ENCODE results near the gene MEIS1.

Gene MEIS1

GRCh38 chr2:66547887-66548286 is 113.0 kb downstream of the MEIS1 start:
- Histone ChIP-seq H3K27ac (no peak overlapping the region), H3K4me3 (no peak overlapping the region)

- Histone ChIP-seq H3K27ac (no peak overlapping the region), H3K4me3 (no peak overlapping the region)
Measured at GRCh38 chr2:66548422-66548821, 113.5 kb downstream of the MEIS1 start.

GRCh38 chr2:66550826-66551225 is 115.9 kb downstream of the MEIS1 start:
- H3K27ac ChIP-seq: no peak overlapping the region
- H3K4me3 ChIP-seq: no peak overlapping the region

GRCh38 chr2:66553370-66553769 is 118.4 kb downstream of the MEIS1 start:
- no peak overlapping the region for H3K27ac ChIP-seq
- H3K4me3 ChIP-seq: no peak overlapping the region

GRCh38 chr2:66555091-66555490 is 120.2 kb downstream of the MEIS1 start:
- H3K27ac ChIP-seq: peak overlapping the region in 2 of 21 experiments; percentile 51 to 62
- H3K4me3 ChIP-seq: no peak overlapping the region

GRCh38 chr2:66555501-66556324 is 120.8 kb downstream of the MEIS1 start:
- Histone ChIP-seq H3K27ac (peak overlapping the region in 8 of 21 experiments; percentile 4 to 62 (median 34)), H3K4me3 (peak overlapping the region in 3 of 7 experiments; percentile 5 to 8 (median 5))

GRCh38 chr2:66559672-66560071 is 124.7 kb downstream of the MEIS1 start:
- H3K4me3 ChIP-seq: no peak overlapping the region
- no peak overlapping the region for H3K27ac ChIP-seq

GRCh38 chr2:66560683-66561082 is 125.8 kb downstream of the MEIS1 start:
- H3K4me3 ChIP-seq: no peak overlapping the region
- no peak overlapping the region for H3K27ac ChIP-seq

- no peak overlapping the region for H3K27ac ChIP-seq
Measured at GRCh38 chr2:66561645-66562303, 126.8 kb downstream of the MEIS1 start.

GRCh38 chr2:66562304-66562685 is 127.4 kb downstream of the MEIS1 start:
- H3K4me3 ChIP-seq: no peak overlapping the region
- no peak overlapping the region for H3K27ac ChIP-seq

More at GRCh38 chr2:66561645-66562303, 126.8 kb downstream of the MEIS1 start:
- H3K4me3 ChIP-seq: no peak overlapping the region

- no peak overlapping the region for H3K4me3 ChIP-seq
- no peak overlapping the region for H3K27ac ChIP-seq
Measured at GRCh38 chr2:66563473-66563872, 128.5 kb downstream of the MEIS1 start.

GRCh38 chr2:66565291-66565690 is 130.4 kb downstream of the MEIS1 start:
- H3K4me3 ChIP-seq: no peak overlapping the region
- H3K27ac ChIP-seq: no peak overlapping the region

GRCh38 chr2:66566726-66567399 is 131.9 kb downstream of the MEIS1 start:
- Histone ChIP-seq H3K4me3 (no peak overlapping the region), H3K27ac (no peak overlapping the region)

- Histone ChIP-seq H3K4me3 (no peak overlapping the region), H3K27ac (no peak overlapping the region)
Measured at GRCh38 chr2:66567729-66568128, 132.8 kb downstream of the MEIS1 start.

- Histone ChIP-seq H3K27ac (no peak overlapping the region), H3K4me3 (no peak overlapping the region)
Measured at GRCh38 chr2:66568650-66569300, 133.8 kb downstream of the MEIS1 start.

GRCh38 chr2:66569321-66569851 is 134.5 kb downstream of the MEIS1 start:
- no peak overlapping the region for H3K4me3 ChIP-seq
- H3K27ac ChIP-seq: no peak overlapping the region

- H3K27ac ChIP-seq: no peak overlapping the region
Measured at GRCh38 chr2:66569974-66570373, 135.0 kb downstream of the MEIS1 start.

GRCh38 chr2:66570471-66570870 is 135.5 kb downstream of the MEIS1 start:
- H3K27ac ChIP-seq: no peak overlapping the region
- no peak overlapping the region for H3K4me3 ChIP-seq

More at GRCh38 chr2:66569974-66570373, 135.0 kb downstream of the MEIS1 start:
- H3K4me3 ChIP-seq: no peak overlapping the region

GRCh38 chr2:66571918-66572317 is 137.0 kb downstream of the MEIS1 start:
- Histone ChIP-seq H3K27ac (no peak overlapping the region), H3K4me3 (no peak overlapping the region)

- Histone ChIP-seq H3K4me3 (no peak overlapping the region), H3K27ac (no peak overlapping the region)
Measured at GRCh38 chr2:66572391-66572790, 137.5 kb downstream of the MEIS1 start.
